ENCODE results near the gene PAN3.

GRCh38 chr13:28100150-28101121 is 37.9 kb upstream of the PAN3 start, which contains the start of gene FLT3:
- no peak for TF ChIP-seq POLR2AphosphoS5 (IDR thresholded peaks at IDR 0.05)
- no peak for TF ChIP-seq EP300 (IDR thresholded peaks at IDR 0.05)
- TF ChIP-seq CTCF (IDR thresholded peaks at IDR 0.05): no peak

Data from sigmoid colon (tissue), 4 donors.